HEK293 (cell line): ENCODE results near the gene METTL6.

Experiments
- CTCF ChIA-PET: fragments of 350-600 bp; formaldehyde crosslinking; extraction: SDS; loops from one replicate; lab custom pipeline; 2021; ENCODE audit warnings: antibody characterized with exemption; lab: Yijun Ruan, JAX
- POLR2A ChIA-PET: fragments of 300-600 bp; formaldehyde crosslinking; extraction: SDS; loops from one replicate; lab custom pipeline; 2020; ENCODE audit warnings: antibody characterized with exemption, inconsistent platforms; lab: Yijun Ruan, JAX
- H3K27ac ChIP-seq: fragments of 200-500 bp; sonication (Bioruptor generic); 2 replicates; pipeline ENCODE4 v1.5.1; 2014; ENCODE audit warnings: low read depth, low read length, control low read depth, inconsistent platforms; ENCODE audit errors: extremely low read depth
- H3K36me3 ChIP-seq, 2 experiments: fragments of 200-500 bp in 1 of 2; sonication (Bioruptor generic) in 1 of 2; 1 replicate in 1 of 2; 2 replicates in 1 of 2; pipeline ENCODE4 v1.5.1; 2014 to 2017; ENCODE audit warnings: inconsistent platforms in 2 of 2, low read length in 2 of 2; ENCODE audit not compliant: control insufficient read depth in 2 of 2, insufficient read depth in 1 of 2
- H3K4me1 ChIP-seq: fragments of 200-500 bp; sonication (Bioruptor generic); 2 replicates; pipeline ENCODE4 v1.5.1; 2014; ENCODE audit warnings: mild to moderate bottlenecking, low read length, inconsistent platforms; ENCODE audit not compliant: control insufficient read depth, insufficient read depth
- H3K4me3 ChIP-seq: 2 replicates; pipeline ENCODE4 v1.5.1; 2011; ENCODE audit warnings: low read depth, mild to moderate bottlenecking, control low read depth, low read length, moderate library complexity
- H3K9me3 ChIP-seq: fragments of 200-500 bp; sonication (Bioruptor generic); 2 replicates; pipeline ENCODE4 v1.5.1; 2014; ENCODE audit warnings: low read depth, low read length, inconsistent platforms; ENCODE audit not compliant: control insufficient read depth, insufficient read depth
- KLF8 ChIP-seq: fragments of 450-650 bp; formaldehyde crosslinking; IDR thresholded peaks from 2 replicates; pipeline ENCODE4 v1.5.1; 2016; ENCODE audit warnings: missing biosample characterization, missing genetic modification characterization
- OVOL3 ChIP-seq: fragments of 450-650 bp; formaldehyde crosslinking; IDR thresholded peaks from 2 replicates; pipeline ENCODE4 v1.5.1; 2016; ENCODE audit warnings: missing biosample characterization, missing genetic modification characterization
- REST ChIP-seq: fragments of 450-650 bp; formaldehyde crosslinking; IDR thresholded peaks from 2 replicates; pipeline ENCODE4 v1.5.1; 2016; ENCODE audit warnings: missing biosample characterization, missing genetic modification characterization
- SCRT1 ChIP-seq: fragments of 450-650 bp; formaldehyde crosslinking; IDR thresholded peaks from 2 replicates; pipeline ENCODE4 v1.5.1; 2016; ENCODE audit warnings: missing biosample characterization, missing genetic modification characterization, borderline replicate concordance
- ZNF514 ChIP-seq: fragments of 450-650 bp; formaldehyde crosslinking; IDR thresholded peaks from 2 replicates; pipeline ENCODE4 v1.5.1; 2016; ENCODE audit warnings: missing biosample characterization, missing genetic modification characterization
- ZNF548 ChIP-seq: fragments of 450-650 bp; formaldehyde crosslinking; IDR thresholded peaks from 2 replicates; pipeline ENCODE4 v1.5.1; 2016; ENCODE audit warnings: missing biosample characterization, missing genetic modification characterization
- ZNF621 ChIP-seq: fragments of 450-650 bp; formaldehyde crosslinking; IDR thresholded peaks from 2 replicates; pipeline ENCODE4 v1.5.1; 2017; ENCODE audit warnings: missing biosample characterization, missing genetic modification characterization
- ZNF658 ChIP-seq: fragments of 450-650 bp; formaldehyde crosslinking; IDR thresholded peaks from 2 replicates; pipeline ENCODE4; 2016; ENCODE audit warnings: missing biosample characterization, missing genetic modification characterization
- ZNF830 ChIP-seq: fragments of 450-650 bp; IDR thresholded peaks from 2 replicates; pipeline ENCODE4 v1.5.0; 2018; ENCODE audit warnings: missing biosample characterization, missing genetic modification characterization, low read depth, mild to moderate bottlenecking, moderate library complexity
- ZNF837 ChIP-seq: fragments of 450-650 bp; formaldehyde crosslinking; IDR thresholded peaks from 2 replicates; pipeline ENCODE4 v1.5.1; 2016; ENCODE audit warnings: missing biosample characterization, missing genetic modification characterization
- TF ChIP-seq, protein P1 (sequence below): fragments of 450-650 bp; formaldehyde crosslinking; IDR thresholded peaks from 2 replicates; pipeline ENCODE4 v1.5.1; 2017; ENCODE audit warnings: missing biosample characterization, missing genetic modification characterization
- TF ChIP-seq, protein P2 (sequence below): fragments of 450-650 bp; formaldehyde crosslinking; IDR thresholded peaks from 2 replicates; pipeline ENCODE4 v1.5.1; 2016; ENCODE audit warnings: missing biosample characterization, missing genetic modification characterization
- TF ChIP-seq, protein P3 (sequence below): fragments of 450-650 bp; formaldehyde crosslinking; IDR thresholded peaks from 2 replicates; pipeline ENCODE4 v1.5.1; 2016; ENCODE audit warnings: missing biosample characterization, missing genetic modification characterization

Gene METTL6

DNA sequence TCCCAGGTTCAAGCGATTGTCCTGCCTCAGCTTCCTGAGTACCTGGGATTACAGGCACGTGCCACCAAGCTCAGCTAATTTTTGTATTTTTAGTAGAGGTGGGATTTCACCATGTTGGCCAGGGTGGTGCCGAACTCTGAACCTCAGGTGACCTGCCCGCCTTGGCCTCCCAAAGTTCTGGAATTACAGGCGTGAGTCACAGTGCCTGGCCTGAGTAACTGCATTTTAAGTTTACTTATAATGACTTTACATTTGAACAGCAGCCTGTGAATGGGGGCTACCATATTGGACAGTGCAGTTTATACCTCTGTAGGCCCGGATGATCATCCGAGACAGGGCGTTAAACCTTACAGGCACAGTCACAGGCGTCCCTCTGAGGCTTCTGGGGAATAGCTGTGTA lies 24.8 kb upstream of the METTL6 start:
- Histone ChIP-seq H3K27ac (no peak overlapping the region), H3K4me3 (no peak overlapping the region), H3K9me3 (no peaks in the 10 kb centered on the region), H3K4me1 (no peaks in the 10 kb centered on the region), H3K36me3 (no peaks in the 10 kb centered on the region)
- CTCF ChIA-PET, result no interaction called here
- TF ChIP-seq, protein P1, sequence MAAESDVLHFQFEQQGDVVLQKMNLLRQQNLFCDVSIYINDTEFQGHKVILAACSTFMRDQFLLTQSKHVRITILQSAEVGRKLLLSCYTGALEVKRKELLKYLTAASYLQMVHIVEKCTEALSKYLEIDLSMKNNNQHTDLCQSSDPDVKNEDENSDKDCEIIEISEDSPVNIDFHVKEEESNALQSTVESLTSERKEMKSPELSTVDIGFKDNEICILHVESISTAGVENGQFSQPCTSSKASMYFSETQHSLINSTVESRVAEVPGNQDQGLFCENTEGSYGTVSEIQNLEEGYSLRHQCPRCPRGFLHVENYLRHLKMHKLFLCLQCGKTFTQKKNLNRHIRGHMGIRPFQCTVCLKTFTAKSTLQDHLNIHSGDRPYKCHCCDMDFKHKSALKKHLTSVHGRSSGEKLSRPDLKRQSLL (tag by site-specific recombination), result no peak
- TF ChIP-seq ZNF514 (tag by site-specific recombination) (no peak), OVOL3 (tag by site-specific recombination) (no peak), ZNF621 (no peak), REST (tag by site-specific recombination) (no peak), KLF8 (tag by site-specific recombination) (no peak), ZNF837 (tag by site-specific recombination) (no peak), ZNF548 (tag by site-specific recombination) (no peak)
- TF ChIP-seq, protein P2, sequence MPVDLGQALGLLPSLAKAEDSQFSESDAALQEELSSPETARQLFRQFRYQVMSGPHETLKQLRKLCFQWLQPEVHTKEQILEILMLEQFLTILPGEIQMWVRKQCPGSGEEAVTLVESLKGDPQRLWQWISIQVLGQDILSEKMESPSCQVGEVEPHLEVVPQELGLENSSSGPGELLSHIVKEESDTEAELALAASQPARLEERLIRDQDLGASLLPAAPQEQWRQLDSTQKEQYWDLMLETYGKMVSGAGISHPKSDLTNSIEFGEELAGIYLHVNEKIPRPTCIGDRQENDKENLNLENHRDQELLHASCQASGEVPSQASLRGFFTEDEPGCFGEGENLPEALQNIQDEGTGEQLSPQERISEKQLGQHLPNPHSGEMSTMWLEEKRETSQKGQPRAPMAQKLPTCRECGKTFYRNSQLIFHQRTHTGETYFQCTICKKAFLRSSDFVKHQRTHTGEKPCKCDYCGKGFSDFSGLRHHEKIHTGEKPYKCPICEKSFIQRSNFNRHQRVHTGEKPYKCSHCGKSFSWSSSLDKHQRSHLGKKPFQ (tag by site-specific recombination), result no peak
- TF ChIP-seq, protein P3, sequence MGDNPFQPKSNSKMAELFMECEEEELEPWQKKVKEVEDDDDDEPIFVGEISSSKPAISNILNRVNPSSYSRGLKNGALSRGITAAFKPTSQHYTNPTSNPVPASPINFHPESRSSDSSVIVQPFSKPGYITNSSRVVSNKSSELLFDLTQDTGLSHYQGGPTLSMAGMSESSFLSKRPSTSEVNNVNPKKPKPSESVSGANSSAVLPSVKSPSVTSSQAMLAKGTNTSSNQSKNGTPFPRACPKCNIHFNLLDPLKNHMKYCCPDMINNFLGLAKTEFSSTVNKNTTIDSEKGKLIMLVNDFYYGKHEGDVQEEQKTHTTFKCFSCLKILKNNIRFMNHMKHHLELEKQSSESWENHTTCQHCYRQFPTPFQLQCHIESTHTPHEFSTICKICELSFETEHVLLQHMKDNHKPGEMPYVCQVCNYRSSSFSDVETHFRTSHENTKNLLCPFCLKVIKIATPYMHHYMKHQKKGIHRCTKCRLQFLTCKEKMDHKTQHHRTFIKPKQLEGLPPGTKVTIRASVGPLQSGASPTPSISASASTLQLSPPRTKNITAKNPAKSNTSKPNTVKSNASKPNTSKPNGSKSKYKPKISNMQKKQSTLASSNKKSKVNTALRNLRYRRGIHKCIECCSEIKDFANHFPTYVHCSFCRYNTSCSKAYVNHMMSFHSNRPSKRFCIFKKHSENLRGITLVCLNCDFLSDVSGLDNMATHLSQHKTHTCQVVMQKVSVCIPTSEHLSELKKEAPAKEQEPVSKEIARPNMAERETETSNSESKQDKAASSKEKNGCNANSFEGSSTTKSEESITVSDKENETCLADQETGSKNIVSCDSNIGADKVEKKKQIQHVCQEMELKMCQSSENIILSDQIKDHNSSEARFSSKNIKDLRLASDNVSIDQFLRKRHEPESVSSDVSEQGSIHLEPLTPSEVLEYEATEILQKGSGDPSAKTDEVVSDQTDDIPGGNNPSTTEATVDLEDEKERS (tag by site-specific recombination), result no peak
- TF ChIP-seq, all 188 proteins: peak for 0
- POLR2A ChIA-PET, result no interaction called here

GRCh38 chr3:15451216-15452113 lies 24.1 kb upstream of the METTL6 start:
- Histone ChIP-seq H3K27ac (no peak overlapping the region), H3K4me3 (no peak overlapping the region), H3K36me3 (no peaks in the 10 kb centered on the region), H3K9me3 (no peaks in the 10 kb centered on the region), H3K4me1 (no peaks in the 10 kb centered on the region)
- ChIA-PET CTCF (interaction anchor here (0.6 kb wide), 1 partner anchor 766 kb away, joined by 3 read pairs; no protein-coding TSS in a partner anchor), POLR2A (no interaction called here)
- TF ChIP-seq ZNF830 (tag by site-specific recombination) (no peak), ZNF658 (no peak), SCRT1 (tag by site-specific recombination) (no peak)
